GM18511 (cell line): ENCODE data around the gene DCDC2.
"Not testable (repeated sequence)": the region's sequence is repeated elsewhere in the genome, so short reads cannot be mapped to it uniquely, and the experiment has no call there.

Experiments used
- ATAC-seq: cut with Tn5 transposase; IDR thresholded peaks from one replicate; pipeline ENCODE4 v1.9.1; 2021; ENCODE audit warnings: mild to moderate bottlenecking, moderate library complexity; ENCODE audit not compliant: unreplicated experiment

Gene DCDC2

DNA sequence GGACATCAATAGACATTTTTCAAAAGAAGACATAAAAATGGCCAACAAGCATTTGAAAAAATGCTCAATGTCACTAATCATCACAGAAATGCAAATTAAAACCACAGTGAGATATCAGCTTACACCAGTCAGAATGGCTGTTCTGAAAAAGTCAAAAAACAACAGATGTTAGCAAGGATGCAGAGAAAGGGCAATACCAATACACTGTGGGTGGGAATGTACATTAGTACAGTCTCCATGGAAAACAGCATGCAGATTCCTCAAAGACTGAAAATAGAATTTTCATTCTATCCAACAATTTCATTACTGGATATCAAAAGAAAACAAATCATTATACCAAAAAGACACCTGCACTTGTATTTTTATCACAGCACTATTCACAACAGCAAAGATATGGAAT is 85.3 kb downstream of the DCDC2 start:
- no peak for ATAC-seq

GRCh38 chr6:24272148-24272547 is 85.7 kb downstream of the DCDC2 start:
- ATAC-seq: no peak

DNA sequence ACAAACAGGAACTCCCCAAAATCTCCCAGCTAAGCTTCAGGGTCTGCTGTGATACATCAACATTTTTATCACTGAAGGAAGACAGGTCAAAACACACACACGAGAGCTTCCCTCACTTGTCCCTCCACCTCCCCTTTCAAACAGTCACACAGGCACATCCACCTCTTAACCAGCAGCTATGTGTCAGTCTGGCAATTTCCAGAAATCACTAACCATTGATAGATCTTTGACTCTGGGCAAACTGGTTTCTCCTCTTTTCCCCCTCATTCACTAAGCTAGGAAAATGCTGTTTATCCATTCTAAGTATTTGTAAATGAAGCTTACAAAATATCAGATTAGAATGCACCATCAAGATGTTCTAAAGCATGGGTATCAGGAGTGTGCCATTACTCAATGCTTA is 87.8 kb downstream of the DCDC2 start:
- no peak for ATAC-seq

- ATAC-seq: not testable (repeated sequence)
Measured at GRCh38 chr6:24258214-24258613, 99.6 kb downstream of the DCDC2 start.

GRCh38 chr6:24257282-24257681 is 100.6 kb downstream of the DCDC2 start:
- ATAC-seq: no peak

GRCh38 chr6:24255676-24256075 is 102.2 kb downstream of the DCDC2 start:
- peak; percentile 98 for ATAC-seq

DNA sequence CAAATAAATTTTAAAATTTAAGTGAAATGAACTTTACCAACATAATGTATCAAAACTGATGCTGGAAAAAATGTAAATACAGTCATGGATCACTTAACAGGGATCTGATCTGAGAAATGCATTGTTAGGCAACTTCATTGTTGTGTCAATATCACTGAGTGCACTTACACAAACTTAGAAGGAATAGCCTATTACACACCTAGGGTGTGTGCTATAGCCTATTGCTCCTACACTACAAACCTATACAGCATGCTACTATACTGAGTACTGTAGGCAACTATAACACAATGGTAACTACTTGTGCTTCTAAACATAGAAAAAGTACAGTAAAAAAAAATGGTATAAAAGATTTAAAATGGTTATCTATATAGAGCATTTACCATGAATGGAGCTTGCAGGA is 104.5 kb downstream of the DCDC2 start:
- ATAC-seq: no peak

DNA sequence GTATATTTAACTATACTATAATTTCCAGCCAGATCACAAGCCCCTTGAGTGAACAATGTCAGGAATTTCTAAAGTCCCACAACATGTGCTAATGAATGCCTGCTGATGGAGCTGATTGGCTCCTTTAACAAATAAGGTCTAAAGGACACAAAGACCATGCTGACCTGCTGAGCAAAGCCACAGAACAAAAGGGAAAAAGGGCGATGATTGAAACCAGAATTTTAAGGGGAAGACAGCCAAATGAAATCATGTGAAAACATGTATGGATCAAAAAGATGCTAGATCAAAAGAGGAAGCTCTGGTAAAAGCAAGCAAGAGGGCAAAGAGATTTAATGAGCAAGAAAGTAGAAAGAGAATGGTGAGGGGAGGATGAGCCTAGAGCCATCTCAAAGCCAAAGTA is 105.6 kb downstream of the DCDC2 start:
- ATAC-seq: no peak

DNA sequence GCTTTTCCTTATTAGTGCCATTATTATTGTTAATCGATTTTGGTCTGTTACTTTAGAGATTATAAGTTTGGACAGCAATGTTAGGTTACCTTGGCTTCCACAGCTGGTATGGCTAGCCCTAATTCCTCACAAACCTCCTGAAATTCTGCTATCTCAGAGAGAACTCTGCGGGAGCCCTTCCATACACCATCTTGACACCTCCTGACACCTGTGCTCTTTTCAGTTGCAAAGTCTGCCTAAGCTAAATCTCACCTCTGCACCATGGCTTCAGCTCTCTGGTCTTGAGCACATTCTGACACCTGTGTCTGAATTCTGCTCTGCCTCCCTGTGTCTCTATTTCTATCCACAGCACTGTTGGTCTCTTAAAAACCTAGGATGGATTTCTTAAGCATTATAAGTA is 106.5 kb downstream of the DCDC2 start:
- no peak for ATAC-seq

DNA sequence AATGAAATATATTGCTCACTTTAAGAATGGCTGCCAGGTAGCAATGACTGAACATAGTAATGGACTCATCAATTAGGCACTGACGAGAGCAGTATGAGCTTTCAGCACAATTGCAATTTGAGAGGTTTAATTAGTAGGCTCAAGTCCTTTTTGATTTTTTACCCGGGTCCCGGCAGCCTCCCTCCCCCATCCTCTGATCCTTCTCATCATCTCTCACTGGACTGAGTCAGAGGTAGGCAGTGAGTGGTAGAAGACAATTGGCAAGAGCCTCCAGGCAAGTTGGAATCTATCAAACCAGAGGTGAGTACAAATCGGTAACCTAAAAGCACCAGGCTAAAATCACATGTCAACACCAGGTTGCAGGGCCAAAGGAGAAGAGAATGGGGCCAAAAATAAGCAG is 107.9 kb downstream of the DCDC2 start:
- no peak for ATAC-seq

DNA sequence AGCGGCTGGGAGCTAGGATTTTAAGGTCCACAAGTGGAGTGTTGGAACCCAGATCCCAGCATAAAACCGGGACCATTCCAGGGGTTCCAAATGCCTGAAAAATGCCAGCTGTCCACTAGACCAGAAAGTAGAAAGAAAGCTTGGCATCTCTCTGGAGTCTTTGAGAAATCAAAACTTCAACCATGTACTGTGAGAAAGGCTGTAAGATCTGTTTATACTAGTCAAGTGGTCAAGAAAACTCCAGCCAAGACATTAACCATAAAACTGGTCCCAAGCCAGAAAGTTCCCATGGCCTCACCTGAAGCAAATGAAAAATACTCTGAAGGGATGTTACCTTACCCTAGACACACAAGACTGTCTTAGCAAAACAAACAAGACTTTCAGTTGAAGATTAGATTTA is 112.6 kb downstream of the DCDC2 start:
- ATAC-seq: no peak

DNA sequence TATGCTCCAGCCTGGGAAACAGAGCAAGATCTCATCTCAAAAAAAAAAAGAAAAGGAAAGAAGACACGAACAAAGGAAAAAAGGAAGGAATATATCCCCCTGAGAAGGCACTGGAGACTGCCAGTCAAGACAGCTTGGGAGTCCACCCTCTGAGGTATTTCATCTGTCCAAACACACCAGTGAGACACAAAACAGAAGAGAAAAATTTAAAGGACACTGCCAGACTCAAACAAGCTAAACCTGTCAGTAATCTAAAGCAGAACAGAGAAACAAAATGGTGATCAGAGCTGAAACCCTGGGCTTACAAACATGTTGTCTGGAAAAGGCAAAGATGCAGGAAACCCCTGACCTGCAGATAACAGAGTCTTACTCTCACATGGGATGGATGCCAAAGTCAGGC is 114.9 kb downstream of the DCDC2 start:
- ATAC-seq: no peak

DNA sequence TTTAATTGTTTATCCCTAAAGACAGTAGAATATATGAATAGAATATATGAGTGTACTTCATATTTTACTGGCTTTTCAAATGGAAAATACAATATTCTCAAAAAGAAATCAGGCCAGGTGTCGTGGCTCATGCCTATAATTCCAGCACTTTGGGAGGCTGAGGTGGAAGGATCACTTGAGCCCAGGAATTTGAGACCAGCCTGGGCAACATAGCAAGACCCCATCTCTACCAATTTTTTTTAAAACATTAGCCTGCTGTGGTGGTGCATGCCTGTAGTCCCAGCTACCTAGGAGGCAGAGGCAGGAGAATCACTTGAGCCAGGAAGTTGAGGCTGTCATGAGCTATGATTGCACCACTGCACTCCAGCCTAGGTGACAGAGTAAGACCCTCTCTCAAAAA is 116.1 kb downstream of the DCDC2 start:
- not testable (repeated sequence) for ATAC-seq

GRCh38 chr6:24240943-24241342 is 116.9 kb downstream of the DCDC2 start:
- ATAC-seq: no peak

GRCh38 chr6:24240380-24240928 is 117.4 kb downstream of the DCDC2 start:
- ATAC-seq: no peak

- no peak for ATAC-seq
Measured at GRCh38 chr6:24238700-24239099, 119.2 kb downstream of the DCDC2 start.

GRCh38 chr6:24236779-24237178 is 121.1 kb downstream of the DCDC2 start:
- ATAC-seq: not testable (repeated sequence)

- ATAC-seq: no peak
Measured at GRCh38 chr6:24233813-24234442, 123.9 kb downstream of the DCDC2 start.

DNA sequence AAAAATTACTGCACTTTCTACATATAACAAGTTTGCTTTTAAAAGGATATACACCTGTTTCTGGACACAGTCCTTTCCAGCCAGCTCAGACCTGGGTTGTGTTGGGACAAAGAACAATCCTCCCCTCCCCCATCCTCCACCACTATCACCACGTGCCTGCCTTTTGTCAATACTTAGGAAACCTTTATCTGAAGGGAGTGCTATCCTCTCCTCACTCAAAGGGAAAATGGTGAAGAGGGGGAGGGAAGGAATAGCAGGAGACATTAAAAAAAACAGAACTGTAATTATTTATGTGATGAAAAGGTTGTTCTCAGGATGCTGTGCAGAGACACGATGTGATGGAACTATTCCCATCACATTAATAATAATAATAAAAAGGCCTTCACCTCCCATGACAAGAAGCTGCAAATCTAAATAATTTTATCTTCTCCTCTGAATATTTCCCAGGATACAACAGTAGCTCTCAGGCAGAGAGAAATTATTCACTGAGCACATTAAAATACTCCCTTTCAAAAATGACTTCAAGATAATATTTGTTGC is 126.4 kb downstream of the DCDC2 start:
- no peak for ATAC-seq

DNA sequence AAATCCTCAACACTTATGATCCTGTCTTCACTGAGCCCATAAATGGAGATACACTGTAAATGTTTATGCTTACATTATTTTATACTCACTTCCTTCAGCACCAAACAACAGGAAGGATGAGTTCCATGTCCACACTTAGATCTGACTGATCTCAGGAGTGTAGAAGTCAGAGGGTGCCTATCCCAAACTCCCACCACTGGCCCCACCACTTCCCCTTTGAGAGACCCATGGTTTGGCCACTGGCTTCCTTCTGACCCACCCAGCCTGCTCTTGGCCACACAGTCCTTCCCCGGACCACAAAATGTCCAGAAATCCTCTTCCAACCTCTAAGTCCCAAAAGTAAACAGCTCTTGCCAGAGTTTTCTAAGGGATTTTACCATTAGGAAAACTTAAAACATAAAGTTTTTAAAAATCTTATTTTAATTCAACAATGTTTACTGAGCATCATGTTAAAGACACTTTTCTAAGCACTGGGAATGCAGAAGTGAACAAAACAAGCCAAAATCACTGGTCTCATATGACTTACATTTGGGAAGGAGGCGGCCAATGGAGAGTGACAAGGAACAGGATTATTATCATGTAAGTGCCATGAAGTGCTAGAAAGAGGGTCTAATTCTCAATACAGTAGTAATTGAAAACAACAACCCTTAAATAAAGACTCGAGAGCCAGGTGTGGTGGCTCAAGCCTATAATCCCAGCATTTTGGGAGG is 128.0 kb downstream of the DCDC2 start:
- ATAC-seq: no peak

GRCh38 chr6:24228681-24229255 is 129.1 kb downstream of the DCDC2 start:
- peak; percentile 58 for ATAC-seq

- ATAC-seq: no peak
Measured at GRCh38 chr6:24228123-24228522, 129.7 kb downstream of the DCDC2 start.
